Stomach (tissue), 9 donors: ENCODE data around the gene EDEM2. TPM values are rescaled to one million over a fixed set of nuclear protein-coding genes. Genes with fewer than 3 reads are reported as not detected.
A peak's percentile ranks its signal among the peaks of the same experiment; 100 is the strongest.
"Not testable (repeated sequence)": the region's sequence is repeated elsewhere in the genome, so short reads cannot be mapped to it uniquely, and the experiment has no call there.

Experiments used
- DNase-seq, 2 donors: peaks; one replicate each; pipeline versions ENCODE4 v3.0.0 to v3.0.0-alpha.2; 2013 to 2019
- H3K27ac ChIP-seq, 5 donors: fragments of 200-600 bp in 4 of 5; sonication (generic) in 4 of 5; one replicate each; pipeline ENCODE4 v1.5.1; 2013 to 2019; ENCODE audit warnings: mild to moderate bottlenecking in 1 of 5, moderate library complexity in 1 of 5
- H3K27me3 ChIP-seq, 3 donors: fragments of 200-600 bp; sonication (generic); one replicate each; pipeline ENCODE4 v1.5.1; 2017 to 2019; ENCODE audit warnings: mixed run types in 1 of 3
- H3K36me3 ChIP-seq, 4 donors: fragments of 200-600 bp; sonication (generic); 1 replicate in 3 of 4; 2 replicates in 1 of 4; pipeline ENCODE4 v1.5.1; 2016 to 2019
- H3K4me1 ChIP-seq, 4 donors: fragments of 200-600 bp; sonication (generic); one replicate each; pipeline ENCODE4 v1.5.1; 2016 to 2019
- H3K4me3 ChIP-seq, 4 donors: fragments of 200-600 bp; sonication (generic) in 3 of 4; one replicate each; pipeline ENCODE4 v1.5.1; 2016 to 2019; ENCODE audit warnings: mild to moderate bottlenecking in 1 of 4
- H3K9me3 ChIP-seq, 4 donors: fragments of 200-600 bp; sonication (generic); one replicate each; pipeline ENCODE4 v1.5.1; 2016 to 2019
- CTCF ChIP-seq, 7 experiments: fragments of 450-650 bp in 4 of 7; fragments of 200-600 bp in 3 of 7; sonication (generic) in 3 of 7; IDR thresholded peaks; one replicate each; pipeline ENCODE4 v1.5.1; 2016 to 2019; ENCODE audit warnings: antibody characterized with exemption in 7 of 7, control low read depth in 2 of 7, mild to moderate bottlenecking in 1 of 7
- EP300 ChIP-seq: sonication (generic); formaldehyde crosslinking; IDR thresholded peaks from one replicate; pipeline ENCODE4 v1.6.1; 2017; ENCODE audit warnings: antibody characterized with exemption
- POLR2A ChIP-seq, 4 donors: fragments of 450-650 bp; IDR thresholded peaks; one replicate each; pipeline ENCODE4 v1.6.1; 2016; ENCODE audit warnings: antibody characterized with exemption in 4 of 4, control low read depth in 2 of 4, mild to moderate bottlenecking in 1 of 4, moderate library complexity in 1 of 4
- POLR2AphosphoS5 ChIP-seq, 3 donors: sonication (generic); formaldehyde crosslinking; IDR thresholded peaks; one replicate each; pipeline ENCODE4 v1.6.1; 2016; ENCODE audit warnings: antibody characterized with exemption in 3 of 3
- WGBS, 5 donors: extraction: QIAGEN DNeasy Blood & Tissue Kit in 3 of 5; methylation state at CpG; one replicate each; pipeline versions ENCODE4 v1.1.5 to v1.1.7; 2013 to 2018; 5-methylcytosine and 5-hydroxymethylcytosine counted together
- intact Hi-C: fragments of 100-400 bp; cut with DNase I; formaldehyde crosslinking; loops from one replicate; pipeline ENCODE4 v1.15.1; 2023; ENCODE audit warnings: low total_unique reads
- polyA plus RNA-seq, 3 donors: library from polyadenylated mRNA; stranded (reverse); fragments of 200-250 nt; gene quantifications; one replicate each; pipeline ENCODE4 v1.2.3, GENCODE V29; 2013
- total RNA-seq, 5 donors: library from RNA; depleted of rRNA; stranded (reverse); fragments of >200 nt; gene quantifications; one replicate each; pipeline versions ENCODE4 v1.1.0 to v1.2.3, GENCODE V29; 2014 to 2016
- donor health status: healthy with polysubstance abuse.
- donor health status: Bipolar disorder and iron deficiency.
- donor health status: healthy.

Gene EDEM2
- total and polyA plus RNA-seq, 8 donors, result 7.9 to 55.8 (median 11.4) TPM

GRCh38 chr20:35192118-35192872, 45.2 kb upstream of the EDEM2 start:
- no peak for TF ChIP-seq POLR2A (IDR thresholded peaks at IDR 0.05)
- TF ChIP-seq EP300, result no peak
- no peak for TF ChIP-seq CTCF (IDR thresholded peaks at IDR 0.05)
- TF ChIP-seq POLR2AphosphoS5 (IDR thresholded peaks at IDR 0.05), result no peak
- peaks cover 0 to 18% (median 8%) of the 10 kb centered on the region in 4 donors for H3K9me3 ChIP-seq
- no peak overlapping the region for H3K27ac ChIP-seq
- 32 to 44% (median 35%) methylated on average over 9 of the region's 9 CpGs for WGBS, 5 donors
- peak in 1 of 2 donors; percentile 35 for DNase-seq
- H3K4me3 ChIP-seq, result no peak overlapping the region
- H3K4me1 ChIP-seq, result peaks cover 0 to 27% (median 11%) of the 10 kb centered on the region in 4 donors
- H3K36me3 ChIP-seq, result no peaks in the 10 kb centered on the region
- intact Hi-C loops, result no loop called here
- no peaks in the 10 kb centered on the region for H3K27me3 ChIP-seq

- TF ChIP-seq POLR2AphosphoS5 (IDR thresholded peaks at IDR 0.05), result no peak
- no peak for TF ChIP-seq EP300
- TF ChIP-seq CTCF (IDR thresholded peaks at IDR 0.05), result no peak
- TF ChIP-seq POLR2A (IDR thresholded peaks at IDR 0.05), result no peak
- no peak for DNase-seq
- Histone ChIP-seq H3K9me3 (peaks cover 0 to 11% (median 5%) of the 10 kb centered on the region in 4 donors), H3K4me1 (peaks cover 0 to 28% (median 11%) of the 10 kb centered on the region in 4 donors), H3K4me3 (no peak overlapping the region), H3K36me3 (no peaks in the 10 kb centered on the region), H3K27ac (no peak overlapping the region), H3K27me3 (no peaks in the 10 kb centered on the region)
- intact Hi-C loops, result no loop called here
- 81 to 88% (median 83%) methylated on average over 5 of the region's 5 CpGs for WGBS, 5 donors
Observed at GRCh38 chr20:35191419-35192117, 44.4 kb upstream of the EDEM2 start.

GRCh38 chr20:35190556-35190955, 43.4 kb upstream of the EDEM2 start:
- no peak for DNase-seq
- WGBS, 5 donors, result 65 to 81% (median 73%) methylated on average over 6 of the region's 6 CpGs
- no peak for TF ChIP-seq EP300
- TF ChIP-seq CTCF (IDR thresholded peaks at IDR 0.05), result no peak
- no peak for TF ChIP-seq POLR2A (IDR thresholded peaks at IDR 0.05)
- no peak for TF ChIP-seq POLR2AphosphoS5 (IDR thresholded peaks at IDR 0.05)
- H3K27ac ChIP-seq, result no peak overlapping the region
- no peaks in the 10 kb centered on the region for H3K36me3 ChIP-seq
- no peak overlapping the region for H3K4me3 ChIP-seq
- intact Hi-C loops, result no loop called here
- H3K27me3 ChIP-seq, result no peaks in the 10 kb centered on the region
- H3K4me1 ChIP-seq, result peaks cover 0 to 28% (median 11%) of the 10 kb centered on the region in 4 donors
- H3K9me3 ChIP-seq, result peaks cover 0 to under 1% (median 0%) of the 10 kb centered on the region in 4 donors

- peaks cover 0 to 28% (median 11%) of the 10 kb centered on the region in 4 donors for H3K4me1 ChIP-seq
- H3K9me3 ChIP-seq, DNase-seq, H3K27ac ChIP-seq, H3K27me3 ChIP-seq, H3K36me3 ChIP-seq, intact Hi-C loops, H3K4me3 ChIP-seq: not testable (repeated sequence)
- WGBS, 5 donors, result 53 to 85% (median 67%) methylated on average over 8 of the region's 8 CpGs
Observed at GRCh38 chr20:35189223-35189622, 42.1 kb upstream of the EDEM2 start.
